Neural cell (in vitro differentiated cells): ENCODE results near the gene PDK1.

Experiments
- CTCF ChIP-seq: fragments of 450-650 bp; IDR thresholded peaks from 2 replicates; pipeline ENCODE4 v1.5.1; 2014; ENCODE audit warnings: antibody characterized with exemption, mild to moderate bottlenecking, moderate library complexity; ENCODE audit not compliant: poor library complexity, severe bottlenecking
- EZH2 ChIP-seq: fragments of 200-600, 300-800 bp; shearing (Covaris generic), sonication (generic); IDR thresholded peaks from 2 replicates; pipeline ENCODE4 v1.6.1; 2014; ENCODE audit warnings: antibody characterized with exemption, low read length, borderline replicate concordance, mild to moderate bottlenecking; ENCODE audit not compliant: insufficient read depth, poor library complexity, severe bottlenecking
- POLR2AphosphoS5 ChIP-seq: IDR thresholded peaks from 2 replicates; pipeline ENCODE4 v1.6.1; 2012
- RAD21 ChIP-seq: fragments of 450-650 bp; conservative IDR thresholded peaks from 2 replicates; pipeline ENCODE4 v1.6.1; 2014; ENCODE audit warnings: antibody characterized with exemption, mild to moderate bottlenecking, moderate library complexity

GRCh38 chr2:172510088-172510487 is 45.8 kb upstream of the PDK1 start:
- TF ChIP-seq POLR2AphosphoS5 (no peak), CTCF (no peak), EZH2 (no peak), RAD21 (no peak)
